Kidney epithelial cell (primary cell): ENCODE measurements around the gene CEP55. TPM values are rescaled to one million over a fixed set of nuclear protein-coding genes. Genes with fewer than 3 reads are reported as not detected.

Experiments
- DNase-seq: peaks from one replicate; pipeline ENCODE4 v3.0.0-alpha.2; 2010; ENCODE audit warnings: low read depth
- H3K27me3 ChIP-seq: 2 replicates; pipeline ENCODE4 v1.6.0; 2011; ENCODE audit warnings: low read length; ENCODE audit not compliant: control insufficient read depth, insufficient read depth
- H3K36me3 ChIP-seq: 2 replicates; pipeline ENCODE4 v1.5.1; 2011; ENCODE audit warnings: low read length; ENCODE audit not compliant: control insufficient read depth, insufficient read depth
- H3K4me3 ChIP-seq: 2 replicates; pipeline ENCODE4 v1.5.1; 2011; ENCODE audit warnings: low read depth, mild to moderate bottlenecking, control low read depth, low read length
- total RNA-seq: library from RNA; depleted of rRNA; stranded (reverse); fragments of >200 nt; gene quantifications from 2 replicates; pipeline ENCODE4 v1.2.3, GENCODE V29; 2015
- TF ChIP-seq, protein P1 (sequence below): IDR thresholded peaks from 2 replicates; pipeline ENCODE4 v1.5.1; 2011; ENCODE audit warnings: mild to moderate bottlenecking, moderate library complexity, low read length, control low read depth, inconsistent platforms; ENCODE audit not compliant: insufficient read depth, poor library complexity, severe bottlenecking

CEP55 gene
- total RNA-seq, 1 donor from 2014 or later: 11.4 TPM

DNA sequence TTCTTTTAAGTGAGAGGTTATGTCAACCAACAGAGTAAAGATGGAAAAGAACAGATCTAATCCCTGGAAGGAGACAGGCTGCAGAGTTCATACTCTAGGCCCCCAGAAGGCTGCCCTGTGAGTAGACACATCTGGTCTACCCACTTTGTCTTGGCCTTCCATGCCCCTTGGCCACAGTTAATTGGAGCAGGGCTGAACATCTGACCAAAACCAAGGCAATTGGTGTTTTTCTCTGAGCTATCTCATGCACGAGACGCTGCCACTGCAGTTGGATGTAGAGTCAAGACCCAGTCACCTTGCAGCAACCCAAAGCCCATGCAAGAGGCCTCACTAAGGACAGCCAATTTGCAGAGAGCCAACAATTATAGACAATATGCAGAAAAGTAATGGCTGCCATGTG lies 23.3 kb upstream of the CEP55 start:
- Histone ChIP-seq H3K4me3 (no peak overlapping the region), H3K36me3 (peaks cover 1% of the 10 kb centered on the region), H3K27me3 (no peaks in the 10 kb centered on the region)
- no peak for DNase-seq
- TF ChIP-seq, protein P1, sequence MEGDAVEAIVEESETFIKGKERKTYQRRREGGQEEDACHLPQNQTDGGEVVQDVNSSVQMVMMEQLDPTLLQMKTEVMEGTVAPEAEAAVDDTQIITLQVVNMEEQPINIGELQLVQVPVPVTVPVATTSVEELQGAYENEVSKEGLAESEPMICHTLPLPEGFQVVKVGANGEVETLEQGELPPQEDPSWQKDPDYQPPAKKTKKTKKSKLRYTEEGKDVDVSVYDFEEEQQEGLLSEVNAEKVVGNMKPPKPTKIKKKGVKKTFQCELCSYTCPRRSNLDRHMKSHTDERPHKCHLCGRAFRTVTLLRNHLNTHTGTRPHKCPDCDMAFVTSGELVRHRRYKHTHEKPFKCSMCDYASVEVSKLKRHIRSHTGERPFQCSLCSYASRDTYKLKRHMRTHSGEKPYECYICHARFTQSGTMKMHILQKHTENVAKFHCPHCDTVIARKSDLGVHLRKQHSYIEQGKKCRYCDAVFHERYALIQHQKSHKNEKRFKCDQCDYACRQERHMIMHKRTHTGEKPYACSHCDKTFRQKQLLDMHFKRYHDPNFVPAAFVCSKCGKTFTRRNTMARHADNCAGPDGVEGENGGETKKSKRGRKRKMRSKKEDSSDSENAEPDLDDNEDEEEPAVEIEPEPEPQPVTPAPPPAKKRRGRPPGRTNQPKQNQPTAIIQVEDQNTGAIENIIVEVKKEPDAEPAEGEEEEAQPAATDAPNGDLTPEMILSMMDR: no peak

DNA sequence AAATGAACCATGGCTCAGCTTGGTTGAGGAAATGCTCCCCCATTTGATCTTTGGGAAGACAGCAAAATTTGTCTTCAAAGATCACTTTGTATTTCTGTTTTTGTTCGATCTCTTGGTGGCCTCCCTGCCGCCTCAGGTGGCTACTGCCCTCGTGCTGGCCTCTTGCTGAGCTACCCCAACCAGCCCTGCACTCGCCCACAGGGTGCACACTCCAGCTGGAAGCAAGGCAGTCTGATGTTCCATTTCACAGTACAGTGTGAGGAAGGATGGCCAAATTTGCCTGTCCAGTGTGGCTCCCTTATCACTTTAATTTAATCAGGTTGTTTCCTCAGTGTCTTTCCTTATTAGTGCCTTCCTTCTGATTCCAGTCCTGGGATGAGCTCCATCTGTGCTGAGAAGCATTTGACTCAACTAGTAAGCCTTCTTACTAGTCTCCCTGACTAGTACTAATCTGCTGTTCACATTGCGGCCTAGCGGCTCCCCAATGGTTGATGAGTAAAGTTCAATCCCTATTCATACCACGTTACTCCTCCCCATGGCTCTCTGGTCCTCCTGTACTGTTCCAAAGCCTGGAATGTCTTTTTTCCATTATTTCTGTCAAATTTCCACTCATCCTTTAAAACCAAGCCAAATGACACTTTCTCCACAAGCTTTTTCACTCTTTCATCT lies 22.5 kb upstream of the CEP55 start:
- TF ChIP-seq, protein P1: no peak
- no peak for DNase-seq
- H3K36me3 ChIP-seq: peaks cover 1% of the 10 kb centered on the region
- H3K4me3 ChIP-seq: no peak overlapping the region
- H3K27me3 ChIP-seq: no peaks in the 10 kb centered on the region

DNA sequence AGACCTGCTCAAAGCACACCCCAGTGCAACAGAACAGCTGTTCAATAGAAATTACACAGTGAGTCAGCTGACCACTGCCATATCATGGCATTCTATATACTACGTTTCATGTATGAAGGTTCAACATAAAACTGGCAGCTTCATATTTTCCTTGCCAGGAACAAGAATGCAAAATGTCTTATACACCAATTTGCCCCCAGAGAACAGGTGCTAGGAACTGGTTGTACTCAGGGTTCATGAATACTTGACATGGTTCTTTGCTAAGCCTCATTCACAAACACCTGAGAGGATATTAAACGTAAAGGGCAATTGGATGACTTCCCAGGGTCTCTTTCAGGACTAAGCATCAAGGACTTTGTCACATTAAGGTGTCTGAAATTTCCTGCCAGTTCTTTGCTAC lies 21.2 kb upstream of the CEP55 start:
- Histone ChIP-seq H3K36me3 (no peaks in the 10 kb centered on the region), H3K4me3 (no peak overlapping the region), H3K27me3 (no peaks in the 10 kb centered on the region)
- TF ChIP-seq, protein P1: no peak
- DNase-seq: no peak

GRCh38 chr10:93475871-93476270 lies 20.5 kb upstream of the CEP55 start:
- H3K4me3 ChIP-seq: no peak overlapping the region
- no peaks in the 10 kb centered on the region for H3K27me3 ChIP-seq
- no peaks in the 10 kb centered on the region for H3K36me3 ChIP-seq
- no peak for DNase-seq
- TF ChIP-seq, protein P1: no peak

GRCh38 chr10:93476756-93477155 lies 19.7 kb upstream of the CEP55 start:
- no peaks in the 10 kb centered on the region for H3K36me3 ChIP-seq
- no peaks in the 10 kb centered on the region for H3K27me3 ChIP-seq
- no peak overlapping the region for H3K4me3 ChIP-seq
- no peak for DNase-seq
- TF ChIP-seq, protein P1: no peak

- no peaks in the 10 kb centered on the region for H3K27me3 ChIP-seq
- DNase-seq: no peak
- no peak overlapping the region for H3K4me3 ChIP-seq
- TF ChIP-seq, protein P1: no peak
- no peaks in the 10 kb centered on the region for H3K36me3 ChIP-seq
Observed at GRCh38 chr10:93478873-93479272, 17.5 kb upstream of the CEP55 start.
